ENCODE results near the gene OR2T11. TPM values are rescaled to one million over a fixed set of nuclear protein-coding genes. Genes with fewer than 3 reads are reported as not detected.

OR2T11 gene
- total and polyA plus RNA-seq, 3 donors from 2014 or later, result not detected

DNA sequence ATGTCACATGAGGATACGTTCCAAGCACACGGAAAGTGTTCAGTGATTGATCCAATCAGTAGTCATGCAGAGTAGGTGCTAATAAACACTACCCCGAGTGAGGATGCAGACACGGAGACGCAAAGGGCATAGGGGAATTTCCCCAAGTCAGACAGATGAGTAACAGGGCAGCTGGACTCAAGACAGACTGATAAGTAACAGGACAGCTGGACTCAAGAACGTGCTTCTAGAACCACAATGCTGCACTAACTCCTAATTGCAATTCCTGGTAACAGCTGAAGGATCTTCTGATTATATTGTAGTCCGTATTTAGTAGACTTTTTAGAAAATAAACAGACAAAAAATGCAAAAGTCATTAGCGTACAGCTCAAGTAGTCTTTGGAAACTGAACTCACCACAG is 35.5 kb downstream of the OR2T11 start:
- intact Hi-C loops (cut with DNase I; ENCODE audit: low total_unique reads), result no loop called here
- no peaks in the 10 kb centered on the region for H3K9me3 ChIP-seq
- H3K36me3 ChIP-seq (ENCODE audit: low read depth, missing control alignments), result no peaks in the 10 kb centered on the region
- no peaks in the 10 kb centered on the region for H3K4me1 ChIP-seq
- TF ChIP-seq, protein P1, sequence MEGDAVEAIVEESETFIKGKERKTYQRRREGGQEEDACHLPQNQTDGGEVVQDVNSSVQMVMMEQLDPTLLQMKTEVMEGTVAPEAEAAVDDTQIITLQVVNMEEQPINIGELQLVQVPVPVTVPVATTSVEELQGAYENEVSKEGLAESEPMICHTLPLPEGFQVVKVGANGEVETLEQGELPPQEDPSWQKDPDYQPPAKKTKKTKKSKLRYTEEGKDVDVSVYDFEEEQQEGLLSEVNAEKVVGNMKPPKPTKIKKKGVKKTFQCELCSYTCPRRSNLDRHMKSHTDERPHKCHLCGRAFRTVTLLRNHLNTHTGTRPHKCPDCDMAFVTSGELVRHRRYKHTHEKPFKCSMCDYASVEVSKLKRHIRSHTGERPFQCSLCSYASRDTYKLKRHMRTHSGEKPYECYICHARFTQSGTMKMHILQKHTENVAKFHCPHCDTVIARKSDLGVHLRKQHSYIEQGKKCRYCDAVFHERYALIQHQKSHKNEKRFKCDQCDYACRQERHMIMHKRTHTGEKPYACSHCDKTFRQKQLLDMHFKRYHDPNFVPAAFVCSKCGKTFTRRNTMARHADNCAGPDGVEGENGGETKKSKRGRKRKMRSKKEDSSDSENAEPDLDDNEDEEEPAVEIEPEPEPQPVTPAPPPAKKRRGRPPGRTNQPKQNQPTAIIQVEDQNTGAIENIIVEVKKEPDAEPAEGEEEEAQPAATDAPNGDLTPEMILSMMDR (IDR thresholded peaks at IDR 0.05), result no peak
- no peak for TF ChIP-seq POLR2A (IDR thresholded peaks at IDR 0.05)
- no peak for DNase-seq
- H3K27ac ChIP-seq, result no peak overlapping the region
- 77 to 81% methylated on average over 8 of the region's 8 CpGs for WGBS, 2 donors
- H3K27me3 ChIP-seq, result no peaks in the 10 kb centered on the region
- no peak overlapping the region for H3K4me3 ChIP-seq

DNA sequence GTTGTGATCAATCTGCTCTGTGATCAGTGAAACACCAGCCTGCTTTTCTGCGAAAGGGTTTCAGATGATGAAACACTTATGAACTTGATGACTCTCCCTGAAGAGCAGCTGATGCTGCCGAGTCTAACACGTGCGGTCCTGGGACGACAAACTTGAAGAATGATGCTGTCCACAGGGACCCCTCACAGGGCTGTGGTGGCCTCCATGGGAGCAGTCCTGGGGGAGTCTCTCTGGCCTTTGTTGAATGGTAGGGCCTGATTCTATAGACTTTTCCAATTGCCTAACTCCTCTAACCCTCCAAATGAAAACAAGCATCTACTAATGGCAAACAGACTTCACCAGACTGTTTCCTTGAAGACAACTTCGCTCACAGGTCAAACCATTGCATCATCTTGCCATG is 37.3 kb downstream of the OR2T11 start, which contains the start of gene OR2T10:
Gene OR2T10, minus strand, starts transcription at position 112 of the 400 bp plus-strand sequence. CDS start 3,932 bp downstream, outside the sequence.
- intact Hi-C loops (cut with DNase I; ENCODE audit: low total_unique reads), result no loop called here
- WGBS, 2 donors, result 86 to 88% methylated on average over 6 of the region's 6 CpGs
- Histone ChIP-seq H3K9me3 (no peaks in the 10 kb centered on the region), H3K27me3 (no peaks in the 10 kb centered on the region), H3K36me3 (ENCODE audit: low read depth, missing control alignments) (no peaks in the 10 kb centered on the region), H3K27ac (no peak within 1 kb of the TSS), H3K4me1 (no peaks in the 10 kb centered on the region), H3K4me3 (no peak within 1 kb of the TSS)
- TF ChIP-seq, protein P1 (IDR thresholded peaks at IDR 0.05), result no peak
- DNase-seq, result no peak

DNA sequence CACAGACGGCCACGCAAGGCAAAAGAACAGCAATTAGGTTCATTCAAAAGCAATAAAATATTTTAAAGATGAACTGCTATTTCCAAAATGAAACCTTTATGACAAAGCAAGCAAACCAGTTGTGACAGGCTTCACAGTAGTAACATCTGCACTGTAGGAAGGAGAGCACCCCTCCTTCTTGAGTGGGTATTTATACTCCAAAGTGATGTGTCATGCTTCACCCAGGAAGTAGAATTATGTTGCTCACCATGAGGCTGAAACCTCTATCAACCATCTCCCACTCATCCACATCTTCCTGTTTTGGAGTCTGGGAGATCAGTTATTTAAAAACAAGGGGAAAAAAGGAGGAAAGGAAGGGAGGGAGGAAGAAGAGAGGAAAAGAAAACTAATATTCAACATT is 38.3 kb downstream of the OR2T11 start:
- 79 to 86% methylated on average over 2 of the region's 2 CpGs for WGBS, 2 donors
- Histone ChIP-seq H3K36me3 (ENCODE audit: low read depth, missing control alignments) (no peaks in the 10 kb centered on the region), H3K4me1 (no peaks in the 10 kb centered on the region), H3K27ac (no peak overlapping the region), H3K4me3 (no peak overlapping the region), H3K27me3 (no peaks in the 10 kb centered on the region), H3K9me3 (no peaks in the 10 kb centered on the region)
- TF ChIP-seq, protein P1 (IDR thresholded peaks at IDR 0.05), result no peak
- TF ChIP-seq POLR2A (IDR thresholded peaks at IDR 0.05), result no peak
- no peak for DNase-seq
- intact Hi-C loops (cut with DNase I; ENCODE audit: low total_unique reads), result no loop called here

DNA sequence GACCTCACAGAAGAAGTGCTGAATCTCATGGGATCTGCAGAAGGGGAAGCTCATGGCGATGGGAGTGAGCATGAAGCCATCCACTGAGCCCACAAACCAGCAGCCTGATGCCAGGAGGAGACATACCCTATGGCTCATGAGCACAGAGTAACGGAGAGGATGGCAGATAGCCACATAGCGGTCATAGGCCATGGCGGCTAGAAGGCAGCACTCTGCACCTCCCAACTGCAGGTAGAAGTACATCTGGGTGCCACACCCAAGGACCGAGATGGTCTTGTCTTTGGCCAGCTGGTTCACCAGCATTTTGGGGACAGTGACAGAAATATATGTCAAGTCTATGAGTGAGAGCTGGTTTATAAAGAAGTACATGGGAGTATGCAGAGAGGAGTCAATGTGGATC is 41.7 kb downstream of the OR2T11 start:
- Histone ChIP-seq H3K27ac (no peak overlapping the region), H3K36me3 (ENCODE audit: low read depth, missing control alignments) (no peaks in the 10 kb centered on the region), H3K27me3 (no peaks in the 10 kb centered on the region), H3K4me3 (no peak overlapping the region), H3K4me1 (no peaks in the 10 kb centered on the region), H3K9me3 (no peaks in the 10 kb centered on the region)
- intact Hi-C loops (cut with DNase I; ENCODE audit: low total_unique reads), result no loop called here
- TF ChIP-seq POLR2A (IDR thresholded peaks at IDR 0.05), result no peak
- TF ChIP-seq, protein P1 (IDR thresholded peaks at IDR 0.05), result no peak
- WGBS, 2 donors, result 73 to 84% methylated on average over 5 of the region's 5 CpGs
- DNase-seq, result no peak

DNA sequence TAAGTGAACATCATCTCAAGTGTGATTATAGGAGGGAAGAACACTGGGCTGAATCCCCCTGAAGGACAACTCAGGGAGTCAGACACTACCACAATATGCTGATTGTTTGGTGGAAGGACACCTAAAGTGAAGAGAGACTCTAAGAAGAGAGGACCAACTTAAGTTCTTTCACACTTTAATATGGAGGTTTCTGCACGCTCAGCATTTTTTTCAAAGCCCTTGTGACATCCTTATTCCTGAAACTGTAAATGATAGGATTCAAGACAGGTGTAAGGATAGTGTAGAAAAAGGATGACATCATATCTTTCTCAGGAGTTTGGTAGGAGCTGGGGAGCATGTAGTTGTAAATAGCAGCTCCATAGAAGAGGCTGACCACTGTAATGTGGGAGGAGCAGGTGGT is 42.2 kb downstream of the OR2T11 start:
- H3K4me3 ChIP-seq, result no peak overlapping the region
- DNase-seq, result no peak
- no peaks in the 10 kb centered on the region for H3K27me3 ChIP-seq
- H3K9me3 ChIP-seq, result no peaks in the 10 kb centered on the region
- no peaks in the 10 kb centered on the region for H3K4me1 ChIP-seq
- no peaks in the 10 kb centered on the region for H3K36me3 ChIP-seq (ENCODE audit: low read depth, missing control alignments)
- 78 to 91% methylated on average over 1 of the region's 1 CpG for WGBS, 2 donors
- intact Hi-C loops (cut with DNase I; ENCODE audit: low total_unique reads), result no loop called here
- TF ChIP-seq, protein P1 (IDR thresholded peaks at IDR 0.05), result no peak
- no peak for TF ChIP-seq POLR2A (IDR thresholded peaks at IDR 0.05)
- no peak overlapping the region for H3K27ac ChIP-seq

All from testis (tissue), 3 donors.